AG20443 (cell line): Measurements from ENCODE around the gene MUC5AC.
A peak's percentile ranks its signal among the peaks of the same experiment; 100 is the strongest.

Source experiments
- DNase-seq: peaks from one replicate; pipeline ENCODE4 v3.0.0; 2012; ENCODE audit warnings: low spot score, mixed read lengths

Gene MUC5AC

DNA sequence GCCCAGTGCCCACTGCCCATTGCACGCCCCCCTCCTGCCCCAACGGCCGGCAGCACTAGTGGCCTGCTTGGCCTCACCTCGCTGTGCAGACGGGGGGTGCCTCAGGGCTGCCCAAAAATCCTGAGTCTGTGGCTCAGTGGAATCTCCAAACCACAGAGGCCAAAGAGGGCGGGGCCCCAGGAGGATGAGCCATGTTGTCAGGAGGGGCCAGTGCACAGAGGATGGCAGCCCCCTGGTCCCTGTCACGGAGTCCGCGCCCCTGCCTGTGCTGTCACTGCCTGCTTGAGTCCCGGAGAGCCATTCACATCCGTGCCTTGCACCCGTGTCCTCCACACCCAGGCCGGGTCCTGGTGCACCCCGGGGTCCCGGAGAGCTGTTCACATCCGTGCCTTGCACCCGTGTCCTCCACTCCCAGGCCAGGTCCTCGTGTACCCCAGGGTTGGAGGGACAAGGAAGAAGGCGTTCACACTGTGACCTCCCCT, 36.4 kb upstream of the MUC5AC start:
- DNase-seq = no peak

GRCh38 chr11:1121813-1122663, 35.7 kb upstream of the MUC5AC start:
- peak; percentile 73 for DNase-seq

- no peak for DNase-seq
Observed at GRCh38 chr11:1122664-1123002, 35.1 kb upstream of the MUC5AC start.

DNA sequence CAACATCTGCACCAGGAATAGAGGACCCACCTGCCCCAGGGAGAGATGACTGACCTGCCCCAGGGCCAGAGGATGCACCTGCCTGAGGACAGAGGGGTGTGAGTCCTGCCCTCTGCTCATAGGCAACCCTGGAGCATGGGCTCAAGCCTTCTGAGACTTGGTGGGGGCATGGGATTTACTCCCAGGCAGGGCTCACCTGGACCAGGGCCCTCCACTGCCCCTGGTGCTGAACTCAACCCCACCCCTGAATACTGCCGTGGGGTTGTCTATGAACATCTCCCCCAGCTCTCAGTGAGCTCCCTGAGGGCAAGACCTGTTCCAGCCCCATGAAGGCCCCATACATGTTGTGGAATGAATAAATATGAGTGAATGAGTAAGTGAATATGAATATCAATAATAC, 33.8 kb upstream of the MUC5AC start:
- DNase-seq = no peak

GRCh38 chr11:1125803-1126202, 31.9 kb upstream of the MUC5AC start:
- no peak for DNase-seq

DNA sequence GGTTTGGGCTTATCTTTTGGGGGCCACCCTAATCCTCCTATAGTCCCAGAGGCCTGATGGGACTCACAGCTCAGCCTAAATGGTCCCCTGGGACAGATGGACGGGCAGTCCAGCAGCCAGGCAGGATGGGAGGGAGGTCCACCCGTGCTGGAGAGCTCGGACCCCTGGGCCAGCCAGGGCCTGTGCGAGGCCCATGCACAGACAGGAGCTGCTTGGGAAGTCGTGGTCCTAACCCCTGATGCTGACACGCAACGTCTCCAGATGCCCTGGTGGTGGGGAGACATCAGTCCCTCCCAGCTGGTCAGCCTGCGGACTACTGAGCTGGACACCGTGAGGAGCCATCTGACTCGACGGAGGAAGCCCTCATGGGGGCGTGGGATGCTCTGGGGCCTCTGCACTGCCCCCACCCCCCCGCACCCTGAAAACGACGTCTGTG, 31.2 kb upstream of the MUC5AC start:
- DNase-seq = no peak

GRCh38 chr11:1126935-1127663, 30.7 kb upstream of the MUC5AC start:
- DNase-seq = no peak

DNA sequence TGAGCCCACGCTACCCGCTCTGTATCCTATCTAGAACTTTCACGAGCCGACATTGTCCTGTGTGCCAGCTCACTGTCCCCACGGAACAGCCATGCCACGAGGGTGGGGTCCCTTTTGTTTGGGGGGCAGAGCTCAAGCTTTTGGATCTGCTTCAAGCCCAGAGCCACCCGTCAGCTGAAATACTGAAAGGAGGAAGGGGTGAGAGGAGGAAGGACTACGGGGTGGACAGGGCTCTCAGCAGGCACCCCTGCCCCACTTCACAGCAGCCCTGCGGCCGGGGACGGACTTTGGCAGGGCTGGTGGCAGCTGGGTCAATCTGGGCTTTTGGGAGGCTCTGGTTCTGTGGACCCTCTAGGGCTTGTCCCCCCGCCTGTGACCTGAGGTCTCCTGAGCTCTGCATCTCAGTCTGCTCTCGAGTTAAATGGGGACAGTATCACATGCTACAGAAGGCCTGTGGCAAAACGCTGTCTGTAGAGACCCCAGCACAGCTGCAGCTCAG, 30.0 kb upstream of the MUC5AC start:
- DNase-seq = no peak

GRCh38 chr11:1128311-1129142, 29.2 kb upstream of the MUC5AC start:
- peak; percentile 10 for DNase-seq

DNA sequence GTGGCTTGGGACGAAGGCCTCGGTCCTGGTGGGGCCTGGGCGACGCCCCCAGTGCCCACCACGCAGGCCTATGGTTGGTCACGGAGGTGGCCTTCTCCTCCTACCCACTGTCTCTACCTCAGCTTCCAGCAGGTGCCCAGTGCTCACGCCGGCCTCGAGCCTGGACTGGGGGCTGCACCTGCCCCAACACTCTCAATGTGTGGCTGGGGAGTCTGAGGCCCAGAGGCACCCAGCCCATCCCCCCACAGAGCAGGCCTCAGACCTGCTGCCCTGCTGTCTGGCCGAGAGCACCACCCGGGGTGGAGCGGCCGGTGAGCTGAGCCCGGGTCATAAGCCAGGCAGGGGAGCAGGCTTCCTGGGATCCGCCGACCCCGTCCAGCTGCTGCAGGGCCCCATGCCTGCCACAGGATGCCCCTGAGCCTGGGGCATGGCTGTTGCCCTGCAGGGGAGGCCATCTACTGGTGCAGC, 28.6 kb upstream of the MUC5AC start:
- DNase-seq = no peak

DNA sequence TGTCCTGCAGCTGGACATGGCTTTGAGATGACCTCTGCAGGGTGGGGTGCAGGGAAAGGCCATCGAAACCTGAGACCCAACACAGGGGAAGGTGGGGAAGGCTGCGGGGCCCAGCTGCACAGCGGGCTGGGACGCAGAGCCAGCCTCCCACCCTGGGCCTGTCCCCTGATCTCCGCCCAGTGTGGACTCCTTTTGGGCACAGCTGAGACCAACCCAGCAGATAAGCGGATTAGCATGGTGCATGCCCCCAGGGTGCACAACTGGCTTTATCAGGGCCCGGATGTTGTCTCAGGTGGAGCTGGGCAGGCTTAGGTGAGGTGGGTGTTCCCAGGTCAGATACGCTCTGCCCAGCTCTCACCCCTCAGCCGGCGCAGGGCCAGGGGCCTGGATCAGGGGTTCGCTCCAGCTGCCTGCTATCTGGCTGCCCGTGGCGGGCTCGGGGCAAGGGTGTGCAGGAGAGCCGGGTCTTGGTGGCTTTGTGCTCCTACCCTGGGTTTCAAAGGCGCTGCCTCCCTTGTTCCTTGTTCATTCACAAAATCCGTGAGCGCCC, 28.1 kb upstream of the MUC5AC start:
- peak; percentile 9 for DNase-seq

DNA sequence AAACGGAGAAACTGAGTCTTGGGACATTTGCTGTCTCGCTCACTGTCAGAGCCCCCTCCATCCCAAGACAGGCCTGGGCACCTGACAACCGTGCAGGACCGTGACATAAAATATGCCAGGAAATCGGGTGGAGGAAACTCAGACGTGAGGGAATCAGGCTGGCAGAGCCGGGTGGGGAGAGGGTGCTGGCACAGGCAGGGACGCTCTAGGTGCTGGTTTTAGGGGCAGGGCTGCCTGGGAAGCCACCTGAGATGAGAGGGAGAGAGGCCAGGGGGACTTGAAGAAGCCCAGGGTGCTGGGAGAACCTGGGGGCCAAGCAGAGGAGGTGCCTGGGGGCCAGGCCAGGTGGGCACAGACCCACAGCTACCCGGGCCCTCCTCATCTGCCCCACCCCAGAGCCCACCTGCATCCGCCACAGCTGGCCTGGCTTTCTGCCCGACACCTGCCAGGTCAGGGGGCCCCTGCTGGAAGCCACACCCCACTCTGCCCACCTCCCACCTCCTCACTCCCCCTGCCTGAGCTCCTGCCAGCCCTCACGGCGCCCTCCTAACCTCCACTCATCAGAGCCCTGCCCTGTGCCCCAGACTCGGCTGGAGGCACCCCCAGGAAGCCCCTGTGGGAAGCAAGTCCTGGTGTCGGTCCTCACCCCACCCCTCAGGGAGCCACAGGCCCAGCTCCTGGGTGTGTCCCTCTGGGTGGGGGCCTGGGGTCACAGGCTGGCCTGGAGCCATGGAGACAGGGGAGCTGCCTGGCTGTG, 27.3 kb upstream of the MUC5AC start:
- peak; percentile 7 for DNase-seq

DNA sequence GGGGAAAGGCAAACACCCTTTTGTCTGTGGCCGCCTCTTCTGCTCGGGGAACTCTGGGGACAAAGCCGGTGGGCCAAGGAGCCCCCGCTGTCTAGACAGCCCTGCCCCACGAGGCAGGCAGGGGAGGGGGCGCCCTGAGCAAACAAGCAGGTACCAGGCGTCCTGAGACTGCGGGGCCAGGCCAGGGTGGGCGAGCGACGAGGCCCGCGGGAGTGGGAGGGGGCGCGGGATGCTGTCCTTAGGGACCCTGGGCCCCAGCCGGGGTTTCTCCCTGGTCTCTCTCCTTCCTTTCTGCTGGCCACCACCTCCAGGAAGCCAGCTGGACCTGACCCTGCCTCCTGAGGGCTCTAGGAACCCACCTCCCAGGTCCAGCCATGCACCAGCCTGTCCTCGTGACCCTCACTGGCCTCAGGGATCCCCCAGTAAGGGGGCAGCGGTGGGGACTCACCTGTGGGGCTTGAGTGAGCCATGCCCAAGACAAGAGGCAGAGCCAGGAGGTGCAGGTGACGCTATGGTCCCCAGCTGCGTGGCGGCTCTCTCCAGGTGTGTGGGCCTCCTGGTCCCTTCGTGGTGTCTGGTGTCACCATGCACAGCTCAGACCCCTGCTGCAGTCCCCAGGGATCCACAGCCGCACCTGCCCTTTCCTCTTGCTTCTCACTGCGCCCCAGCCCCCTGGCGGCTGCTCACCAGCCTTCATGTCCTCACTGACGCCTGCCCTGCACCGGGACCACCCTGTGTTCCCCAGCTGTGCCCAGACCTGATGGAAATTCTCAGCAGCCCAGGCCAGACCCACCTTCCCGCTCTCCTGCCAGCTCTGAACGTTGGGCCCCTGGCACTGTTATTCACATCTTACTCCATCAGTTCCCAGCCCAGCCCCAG, 26.5 kb upstream of the MUC5AC start:
- DNase-seq = no peak

DNA sequence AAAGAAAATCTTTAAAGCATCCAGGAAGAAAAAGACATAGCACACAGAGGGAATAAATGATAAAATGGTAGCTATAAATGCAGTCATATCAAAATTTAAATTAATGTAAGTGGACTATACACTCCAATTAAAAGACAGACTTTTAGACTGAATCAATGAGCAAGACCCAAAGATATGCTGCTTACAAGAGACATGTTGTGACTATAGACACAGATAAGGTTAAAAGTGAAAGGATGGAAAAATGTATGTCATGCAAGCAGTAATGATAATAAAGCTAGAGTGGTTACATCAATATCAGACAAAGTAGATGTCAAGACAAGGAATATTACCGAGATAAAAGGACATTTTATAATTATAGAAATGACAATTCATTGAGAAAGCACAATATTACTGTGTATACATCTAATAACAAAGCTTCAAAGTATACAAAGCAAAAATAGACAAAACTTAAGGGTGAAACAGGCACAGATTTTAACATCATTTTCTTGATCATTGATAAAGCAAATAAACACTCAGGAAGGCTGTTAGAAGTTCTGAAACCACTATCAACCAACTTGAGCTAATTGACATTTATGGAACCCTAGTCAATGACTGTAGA, 22.8 kb upstream of the MUC5AC start:
- DNase-seq = no peak

- DNase-seq = peak; percentile 67
Observed at GRCh38 chr11:1138097-1138496, 19.7 kb upstream of the MUC5AC start.

DNA sequence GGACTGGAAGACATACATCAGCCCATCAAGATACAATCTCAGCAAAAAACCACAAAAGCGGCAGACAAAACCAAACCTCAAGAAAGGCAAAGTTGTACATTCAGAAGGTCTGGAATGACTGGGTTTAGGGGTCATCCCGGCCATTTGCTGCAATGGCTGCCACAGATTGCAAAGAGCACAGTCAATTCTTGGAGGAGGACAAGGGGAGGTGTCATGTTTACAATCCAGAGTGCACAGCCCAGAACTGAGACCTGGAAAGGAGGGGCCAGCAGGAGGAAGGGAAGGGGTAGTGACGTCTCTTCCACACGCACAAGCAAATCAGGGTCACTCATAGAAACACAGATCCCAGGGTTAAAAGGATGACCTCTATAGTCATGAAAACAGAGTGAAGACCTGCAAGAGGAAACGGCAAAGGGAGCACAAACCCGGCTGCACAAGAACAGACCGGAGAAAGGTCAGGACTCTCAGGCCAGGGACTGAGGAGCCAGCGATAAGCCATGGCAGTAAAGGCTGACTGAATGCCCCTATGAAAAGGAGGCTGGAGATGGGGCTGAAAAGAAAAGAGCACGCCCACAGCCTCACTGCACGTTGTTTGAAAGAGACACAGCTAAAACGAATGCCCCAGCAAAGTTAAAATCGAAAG, 18.2 kb upstream of the MUC5AC start:
- peak; percentile 18 for DNase-seq

DNA sequence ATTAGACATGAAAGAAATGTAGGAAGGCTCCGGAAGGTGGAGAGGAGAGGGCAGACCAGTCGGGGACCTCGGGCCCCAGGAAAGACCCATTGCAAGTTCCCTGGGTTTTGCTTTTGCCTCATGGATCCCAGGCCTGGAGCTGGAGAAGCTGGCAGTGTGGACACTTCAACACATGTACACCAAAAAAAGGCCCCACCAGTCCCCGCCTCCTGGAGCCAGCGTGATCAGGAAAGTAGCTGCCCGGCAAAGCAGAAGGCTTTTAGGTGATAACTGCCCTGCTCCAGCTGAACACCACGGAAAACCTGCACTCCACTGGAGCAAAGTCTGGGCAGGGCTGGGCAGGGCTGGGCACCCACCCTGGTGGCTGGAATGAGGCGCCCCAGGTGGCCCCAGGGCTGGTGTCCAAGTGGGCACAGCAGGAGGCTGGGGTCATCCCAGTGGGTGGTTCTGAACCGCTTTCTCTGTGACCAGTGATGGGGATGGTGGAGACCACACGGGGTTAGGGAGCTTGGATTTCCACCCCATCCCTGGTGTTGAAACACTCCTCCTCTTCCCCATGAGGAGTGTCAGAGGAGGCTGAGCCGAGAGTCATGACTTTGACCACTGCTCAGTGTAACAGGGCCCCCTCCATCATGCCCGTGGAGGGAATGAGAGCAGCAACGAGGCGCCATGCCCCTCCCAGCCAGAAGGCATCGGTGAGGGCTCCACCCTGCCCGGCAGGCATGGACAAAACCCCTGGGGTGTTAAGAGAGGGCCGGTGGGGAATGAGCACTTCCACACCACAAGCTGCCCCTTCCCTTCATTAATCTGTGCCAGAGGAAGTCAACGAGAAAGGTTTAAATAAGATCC, 16.9 kb upstream of the MUC5AC start:
- DNase-seq = no peak

DNA sequence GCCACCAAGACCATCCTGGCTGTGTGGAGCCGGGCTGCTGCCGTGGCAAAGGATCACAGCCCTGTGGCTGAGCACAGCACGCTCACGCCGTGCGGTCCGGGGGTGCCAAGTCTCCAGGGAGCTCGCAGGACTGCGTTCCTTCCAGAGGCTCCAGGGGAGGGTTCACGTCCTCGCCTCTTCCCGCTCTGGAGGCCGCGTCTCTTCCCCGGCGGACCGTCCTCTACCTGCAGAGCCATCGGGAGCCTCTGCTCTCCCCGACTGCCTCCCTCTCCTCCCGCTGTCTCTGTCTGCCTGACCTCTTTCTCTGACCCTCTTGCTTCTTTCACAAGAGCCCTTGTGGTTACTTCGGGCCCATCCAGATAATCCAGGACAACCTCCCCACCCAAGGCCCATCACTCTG, 11.4 kb upstream of the MUC5AC start:
- no peak for DNase-seq
